ENCODE measurements around the gene MRFAP1.
"Not testable (repeated sequence)": the region's sequence is repeated elsewhere in the genome, so short reads cannot be mapped to it uniquely, and the experiment has no call there.

The MRFAP1 gene

GRCh38 chr4:6649216-6649615 is 8.7 kb downstream of the MRFAP1 start:
- H3K36me3 ChIP-seq (ENCODE audit: control insufficient read depth, insufficient read depth, low read length), result no peaks in the 10 kb centered on the region
- DNase-seq (ENCODE audit: extremely low read depth, insufficient read length), result no peak
- H3K27me3 ChIP-seq (replicated peaks; ENCODE audit: control insufficient read depth, insufficient read depth, low read length), result no peaks in the 10 kb centered on the region
- H3K4me3 ChIP-seq (replicated peaks; ENCODE audit: low read depth, low read length), result no peak overlapping the region
- no peak for TF ChIP-seq CTCF (IDR thresholded peaks at IDR 0.05; ENCODE audit: insufficient read depth, low read length, poor library complexity, severe bottlenecking)

- H3K27me3 ChIP-seq (replicated peaks; ENCODE audit: control insufficient read depth, insufficient read depth, low read length); H3K4me3 ChIP-seq (replicated peaks; ENCODE audit: low read depth, low read length); H3K36me3 ChIP-seq (ENCODE audit: control insufficient read depth, insufficient read depth, low read length); DNase-seq (ENCODE audit: extremely low read depth, insufficient read length): not testable (repeated sequence)
Measured at GRCh38 chr4:6654211-6654610, 13.7 kb downstream of the MRFAP1 start.

GRCh38 chr4:6655291-6655690 is 14.8 kb downstream of the MRFAP1 start:
- not testable (repeated sequence) for DNase-seq (ENCODE audit: extremely low read depth, insufficient read length); H3K27me3 ChIP-seq (replicated peaks; ENCODE audit: control insufficient read depth, insufficient read depth, low read length); H3K36me3 ChIP-seq (ENCODE audit: control insufficient read depth, insufficient read depth, low read length); H3K4me3 ChIP-seq (replicated peaks; ENCODE audit: low read depth, low read length)

GRCh38 chr4:6655924-6656323 is 15.4 kb downstream of the MRFAP1 start:
- no peak overlapping the region for H3K4me3 ChIP-seq (replicated peaks; ENCODE audit: low read depth, low read length)

GRCh38 chr4:6657242-6658208 is 17.0 kb downstream of the MRFAP1 start:
- DNase-seq (ENCODE audit: extremely low read depth, insufficient read length), result no peak
- TF ChIP-seq CTCF (IDR thresholded peaks at IDR 0.05; ENCODE audit: insufficient read depth, low read length, poor library complexity, severe bottlenecking), result no peak
- no peak overlapping the region for H3K4me3 ChIP-seq (replicated peaks; ENCODE audit: low read depth, low read length)
- no peaks in the 10 kb centered on the region for H3K27me3 ChIP-seq (replicated peaks; ENCODE audit: control insufficient read depth, insufficient read depth, low read length)
- H3K36me3 ChIP-seq (ENCODE audit: control insufficient read depth, insufficient read depth, low read length), result no peaks in the 10 kb centered on the region

More at GRCh38 chr4:6655924-6656323, 15.4 kb downstream of the MRFAP1 start:
- no peak for TF ChIP-seq CTCF (IDR thresholded peaks at IDR 0.05; ENCODE audit: insufficient read depth, low read length, poor library complexity, severe bottlenecking)
- Histone ChIP-seq H3K36me3 (ENCODE audit: control insufficient read depth, insufficient read depth, low read length) (no peaks in the 10 kb centered on the region), H3K27me3 (replicated peaks; ENCODE audit: control insufficient read depth, insufficient read depth, low read length) (no peaks in the 10 kb centered on the region)
- DNase-seq (ENCODE audit: extremely low read depth, insufficient read length), result no peak

GRCh38 chr4:6658209-6658595 is 17.7 kb downstream of the MRFAP1 start:
- TF ChIP-seq CTCF (IDR thresholded peaks at IDR 0.05; ENCODE audit: insufficient read depth, low read length, poor library complexity, severe bottlenecking), result no peak
- Histone ChIP-seq H3K27me3 (replicated peaks; ENCODE audit: control insufficient read depth, insufficient read depth, low read length) (no peaks in the 10 kb centered on the region), H3K36me3 (ENCODE audit: control insufficient read depth, insufficient read depth, low read length) (no peaks in the 10 kb centered on the region), H3K4me3 (replicated peaks; ENCODE audit: low read depth, low read length) (no peak overlapping the region)
- DNase-seq (ENCODE audit: extremely low read depth, insufficient read length), result no peak
